Measurements from ENCODE around the gene LARGE1.

Gene LARGE1

GRCh38 chr22:33770723-33771122 lies 149.6 kb downstream of the LARGE1 start:
- DNase-seq = no peak

GRCh38 chr22:33766091-33766490 lies 154.2 kb downstream of the LARGE1 start:
- no peak for DNase-seq

GRCh38 chr22:33758961-33759360 lies 161.3 kb downstream of the LARGE1 start:
- DNase-seq = no peak

GRCh38 chr22:33757802-33758483 lies 162.3 kb downstream of the LARGE1 start:
- no peak for DNase-seq

- no peak for DNase-seq
Measured at GRCh38 chr22:33757041-33757801, 163.1 kb downstream of the LARGE1 start.

- DNase-seq = no peak
Measured at GRCh38 chr22:33756508-33756949, 163.7 kb downstream of the LARGE1 start.

GRCh38 chr22:33748714-33749113 lies 171.6 kb downstream of the LARGE1 start:
- no peak for DNase-seq

- no peak for DNase-seq
Measured at GRCh38 chr22:33747576-33748180, 172.6 kb downstream of the LARGE1 start.

- no peak for DNase-seq
Measured at GRCh38 chr22:33747029-33747428, 173.2 kb downstream of the LARGE1 start.

GRCh38 chr22:33746501-33746928 lies 173.8 kb downstream of the LARGE1 start:
- no peak for DNase-seq

GRCh38 chr22:33745501-33745900 lies 174.8 kb downstream of the LARGE1 start:
- no peak for DNase-seq

- DNase-seq = no peak
Measured at GRCh38 chr22:33743756-33744155, 176.5 kb downstream of the LARGE1 start.

GRCh38 chr22:33741025-33741424 lies 179.3 kb downstream of the LARGE1 start:
- no peak for DNase-seq

- DNase-seq = no peak
Measured at GRCh38 chr22:33739516-33739915, 180.8 kb downstream of the LARGE1 start.

- DNase-seq = no peak
Measured at GRCh38 chr22:33737662-33738061, 182.6 kb downstream of the LARGE1 start.

GRCh38 chr22:33735978-33736377 lies 184.3 kb downstream of the LARGE1 start:
- no peak for DNase-seq

- no peak for DNase-seq
Measured at GRCh38 chr22:33728847-33729246, 191.4 kb downstream of the LARGE1 start.

GRCh38 chr22:33726294-33726734 lies 194.0 kb downstream of the LARGE1 start:
- DNase-seq = no peak

GRCh38 chr22:33723915-33724314 lies 196.4 kb downstream of the LARGE1 start:
- no peak for DNase-seq

GRCh38 chr22:33722816-33723215 lies 197.5 kb downstream of the LARGE1 start:
- DNase-seq = no peak

GRCh38 chr22:33720166-33720878 lies 200.0 kb downstream of the LARGE1 start:
- DNase-seq = no peak

- no peak for DNase-seq
Measured at GRCh38 chr22:33717694-33718396, 202.4 kb downstream of the LARGE1 start.
